Bronchial epithelial cell (primary cell): ENCODE data around the gene CD96. TPM values are rescaled to one million over a fixed set of nuclear protein-coding genes. Genes with fewer than 3 reads are reported as not detected.
A peak's percentile ranks its signal among the peaks of the same experiment; 100 is the strongest.

ENCODE experiments used
- DNase-seq: peaks from one replicate; pipeline ENCODE4 v3.0.0-alpha.2; 2010; ENCODE audit warnings: low read depth
- FAIRE-seq: peaks from 2 replicates; lab custom pipeline; 2011; peaks lifted over from hg19 to GRCh38; lab: Jason Lieb, UNC
- H3K27me3 ChIP-seq: 2 replicates; pipeline ENCODE4 v1.5.1; 2011; ENCODE audit warnings: low read length; ENCODE audit not compliant: control insufficient read depth, insufficient read depth
- H3K36me3 ChIP-seq: 2 replicates; pipeline ENCODE4 v1.5.1; 2011; ENCODE audit warnings: low read length; ENCODE audit not compliant: control insufficient read depth, insufficient read depth
- H3K4me3 ChIP-seq: 2 replicates; pipeline ENCODE4 v1.5.1; 2011; ENCODE audit warnings: mild to moderate bottlenecking, low read depth, low read length, control low read depth
- total RNA-seq: library from RNA; depleted of rRNA; stranded (reverse); fragments of >200 nt; gene quantifications from 2 replicates; pipeline ENCODE4 v1.2.1, GENCODE V29; 2014
- TF ChIP-seq, protein P1 (sequence below): IDR thresholded peaks from 2 replicates; pipeline ENCODE4 v1.5.1; 2011; ENCODE audit warnings: mild to moderate bottlenecking, moderate library complexity, low read length, control low read depth, inconsistent platforms; ENCODE audit not compliant: insufficient read depth, severe bottlenecking

The CD96 gene
- total RNA-seq, 1 donor from 2014 or later: not detected

GRCh38 chr3:111604119-111604518 lies 62.1 kb downstream of the CD96 start:
- H3K36me3 ChIP-seq: no peaks in the 10 kb centered on the region
- DNase-seq: no peak
- no peak for FAIRE-seq
- no peaks in the 10 kb centered on the region for H3K27me3 ChIP-seq
- no peak overlapping the region for H3K4me3 ChIP-seq
- TF ChIP-seq, protein P1, sequence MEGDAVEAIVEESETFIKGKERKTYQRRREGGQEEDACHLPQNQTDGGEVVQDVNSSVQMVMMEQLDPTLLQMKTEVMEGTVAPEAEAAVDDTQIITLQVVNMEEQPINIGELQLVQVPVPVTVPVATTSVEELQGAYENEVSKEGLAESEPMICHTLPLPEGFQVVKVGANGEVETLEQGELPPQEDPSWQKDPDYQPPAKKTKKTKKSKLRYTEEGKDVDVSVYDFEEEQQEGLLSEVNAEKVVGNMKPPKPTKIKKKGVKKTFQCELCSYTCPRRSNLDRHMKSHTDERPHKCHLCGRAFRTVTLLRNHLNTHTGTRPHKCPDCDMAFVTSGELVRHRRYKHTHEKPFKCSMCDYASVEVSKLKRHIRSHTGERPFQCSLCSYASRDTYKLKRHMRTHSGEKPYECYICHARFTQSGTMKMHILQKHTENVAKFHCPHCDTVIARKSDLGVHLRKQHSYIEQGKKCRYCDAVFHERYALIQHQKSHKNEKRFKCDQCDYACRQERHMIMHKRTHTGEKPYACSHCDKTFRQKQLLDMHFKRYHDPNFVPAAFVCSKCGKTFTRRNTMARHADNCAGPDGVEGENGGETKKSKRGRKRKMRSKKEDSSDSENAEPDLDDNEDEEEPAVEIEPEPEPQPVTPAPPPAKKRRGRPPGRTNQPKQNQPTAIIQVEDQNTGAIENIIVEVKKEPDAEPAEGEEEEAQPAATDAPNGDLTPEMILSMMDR: no peak

DNA sequence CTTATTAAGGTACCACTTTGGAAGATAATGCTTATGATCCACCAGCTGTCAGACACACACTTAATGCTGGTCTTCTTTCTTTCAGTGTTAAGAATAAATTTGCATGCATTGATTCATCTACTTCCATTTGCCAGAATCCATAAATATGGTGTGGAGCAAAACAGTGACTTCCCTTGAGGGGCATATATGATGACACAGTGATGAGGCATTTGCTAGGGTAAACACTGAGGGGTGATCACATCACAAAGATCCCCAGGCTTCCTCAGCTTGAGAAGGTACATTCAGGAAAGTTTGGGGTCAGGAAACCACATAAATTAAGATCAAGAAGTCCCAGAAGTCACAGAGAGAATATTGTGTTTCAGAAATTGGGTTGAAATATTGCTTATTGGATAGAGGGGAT lies 63.0 kb downstream of the CD96 start:
- H3K27me3 ChIP-seq: no peaks in the 10 kb centered on the region
- DNase-seq: peak; percentile 82
- no peaks in the 10 kb centered on the region for H3K36me3 ChIP-seq
- H3K4me3 ChIP-seq: no peak overlapping the region
- TF ChIP-seq, protein P1: no peak
- FAIRE-seq: no peak

DNA sequence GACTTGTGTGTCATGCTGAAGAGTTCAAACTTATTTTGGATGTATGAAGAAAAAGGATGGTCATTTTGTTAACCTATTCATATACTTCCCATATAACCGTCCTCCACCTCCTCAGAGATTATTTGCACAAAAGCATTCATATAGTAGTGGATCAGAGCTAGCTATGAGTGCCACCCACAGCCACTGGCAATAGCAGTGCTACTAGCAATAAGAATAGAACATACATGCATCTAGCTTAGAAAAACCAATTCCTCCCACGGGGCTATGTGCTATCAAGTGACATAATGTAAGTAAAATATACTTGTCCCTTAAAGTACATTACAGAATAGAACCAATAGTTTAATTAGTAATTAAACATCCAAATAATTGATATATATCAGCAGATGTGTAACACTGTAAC lies 63.5 kb downstream of the CD96 start:
- DNase-seq: no peak
- TF ChIP-seq, protein P1: no peak
- H3K4me3 ChIP-seq: no peak overlapping the region
- H3K36me3 ChIP-seq: no peaks in the 10 kb centered on the region
- no peaks in the 10 kb centered on the region for H3K27me3 ChIP-seq
- FAIRE-seq: no peak

- no peaks in the 10 kb centered on the region for H3K27me3 ChIP-seq
- DNase-seq (peak; percentile 24), FAIRE-seq (no peak)
- H3K36me3 ChIP-seq: no peaks in the 10 kb centered on the region
- TF ChIP-seq, protein P1: no peak
- H3K4me3 ChIP-seq: no peak overlapping the region
Observed at GRCh38 chr3:111607240-111607920, 65.4 kb downstream of the CD96 start.

GRCh38 chr3:111608383-111608782 lies 66.4 kb downstream of the CD96 start:
- no peak for FAIRE-seq
- DNase-seq: no peak
- TF ChIP-seq, protein P1: no peak
- Histone ChIP-seq H3K4me3 (no peak overlapping the region), H3K27me3 (no peaks in the 10 kb centered on the region), H3K36me3 (no peaks in the 10 kb centered on the region)

DNA sequence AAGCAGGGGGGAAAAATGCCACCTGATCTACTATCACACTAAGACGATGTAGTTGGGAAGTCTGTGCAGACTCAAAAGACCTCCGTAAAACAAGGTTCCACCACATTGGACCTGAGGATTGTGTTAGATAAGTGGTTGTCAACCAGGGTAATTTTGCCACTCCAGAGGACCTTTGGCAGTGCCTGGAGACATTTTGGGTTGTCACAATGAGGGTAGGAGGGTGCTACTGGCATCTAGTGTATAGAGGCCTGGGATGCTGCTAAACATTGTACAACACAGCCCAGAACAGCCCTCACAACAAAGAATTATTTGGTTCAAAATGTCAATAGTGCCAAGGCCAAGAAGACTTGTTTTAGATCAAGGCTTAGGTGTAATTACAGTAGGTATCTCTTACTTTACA lies 67.7 kb downstream of the CD96 start:
- no peak overlapping the region for H3K4me3 ChIP-seq
- DNase-seq (no peak), FAIRE-seq (no peak)

More for the DNA sequence above, 67.7 kb downstream of the CD96 start:
- Histone ChIP-seq H3K36me3 (no peaks in the 10 kb centered on the region), H3K27me3 (no peaks in the 10 kb centered on the region)
- TF ChIP-seq, protein P1: no peak
